Esophagus squamous epithelium (tissue), 4 donors: ENCODE results near the gene ELMO1.

Experiments used
- CTCF ChIP-seq, 6 experiments: fragments of 450-650 bp in 4 of 6; fragments of 200-600 bp in 2 of 6; sonication (generic) in 2 of 6; IDR thresholded peaks; one replicate each; pipeline ENCODE4 v1.5.1; 2016 to 2019; ENCODE audit warnings: antibody characterized with exemption in 6 of 6, mild to moderate bottlenecking in 4 of 6, moderate library complexity in 4 of 6
- POLR2A ChIP-seq, 4 donors: fragments of 450-650 bp; IDR thresholded peaks; one replicate each; pipeline ENCODE4 v1.6.1; 2017; ENCODE audit warnings: antibody characterized with exemption in 4 of 4, mild to moderate bottlenecking in 4 of 4, moderate library complexity in 3 of 4

GRCh38 chr7:36984041-36984521, 464.6 kb downstream of the ELMO1 start:
- TF ChIP-seq CTCF (IDR thresholded peaks at IDR 0.05): no peak
- no peak for TF ChIP-seq POLR2A (IDR thresholded peaks at IDR 0.05)
